HUDEP-2 (cell line): ENCODE data around the gene RHOT1.
"Not testable (repeated sequence)": the region's sequence is repeated elsewhere in the genome, so short reads cannot be mapped to it uniquely, and the experiment has no call there.

Experiments
- DNase-seq, 76 experiments: peaks; one replicate each; lab custom pipeline; 2025; ENCODE audit not compliant: unreplicated experiment in 76 of 76; lab: John Stamatoyannopoulos, UW

RHOT1 gene

DNA sequence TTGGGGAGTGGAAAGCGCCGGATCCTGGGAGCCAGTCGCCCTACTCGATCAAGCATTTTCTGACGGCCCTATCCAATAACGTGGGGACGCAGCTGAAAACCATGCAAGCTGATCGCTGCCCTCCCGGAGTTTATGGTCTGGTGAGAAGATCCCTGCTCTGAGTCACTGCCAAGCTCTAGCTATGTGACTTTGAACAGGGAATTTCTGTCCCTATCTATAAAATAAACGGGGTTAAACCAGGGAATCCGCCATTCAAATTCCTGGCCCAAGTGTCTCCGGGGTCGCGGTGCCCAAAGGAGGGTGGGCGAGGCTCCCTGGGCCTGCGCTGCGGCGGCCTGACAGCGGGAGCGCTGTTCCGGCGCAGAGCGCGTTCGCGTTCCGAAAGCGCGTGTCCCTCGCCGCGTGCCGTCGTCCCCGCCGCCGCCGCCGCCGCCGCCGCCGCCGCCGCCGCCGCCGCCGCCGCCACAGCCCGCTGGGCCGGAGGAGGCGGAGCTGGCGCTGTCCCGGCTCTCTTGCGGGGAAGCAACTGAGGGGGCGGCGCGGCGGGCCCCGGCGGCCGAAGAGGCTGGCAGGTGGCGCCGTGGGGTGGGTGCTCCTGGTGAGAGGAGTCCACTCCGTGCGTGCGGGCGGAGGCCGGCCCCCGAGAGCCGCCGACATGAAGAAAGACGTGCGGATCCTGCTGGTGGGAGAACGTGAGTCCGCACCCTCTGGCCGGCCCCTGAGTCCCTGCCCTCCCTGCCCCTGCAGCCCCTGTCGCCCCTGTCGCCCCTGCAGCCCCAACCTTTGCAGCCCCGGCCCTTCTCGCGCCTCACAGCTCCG lies at the start of gene RHOT1:
Gene RHOT1, plus strand, starts transcription at position 465 of the 819 bp plus-strand sequence. Its CDS starts 191 bp downstream, at position 656.
- DNase-seq: peak in 70 of 76 experiments; percentile 24 to 87 (median 69)

DNA sequence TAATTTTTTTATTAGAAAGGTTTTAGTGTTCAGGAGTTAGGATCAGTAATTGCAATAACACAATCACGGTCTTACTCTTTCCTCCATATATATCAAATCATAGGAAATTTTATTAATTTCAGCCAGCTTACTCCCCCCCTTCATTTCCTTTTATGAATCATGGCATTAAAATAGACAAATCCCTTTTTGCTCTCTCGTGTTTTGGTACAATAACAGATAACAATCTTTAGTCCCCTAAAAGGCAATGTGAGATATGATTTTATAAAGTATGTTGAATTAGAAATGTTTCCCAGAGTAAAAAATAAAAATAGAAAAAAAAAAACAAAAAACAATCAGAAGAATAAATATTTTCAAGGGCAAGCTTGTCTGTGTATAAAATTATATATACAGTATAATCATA lies 42.6 kb upstream of the RHOT1 start:
- DNase-seq: no peak

DNA sequence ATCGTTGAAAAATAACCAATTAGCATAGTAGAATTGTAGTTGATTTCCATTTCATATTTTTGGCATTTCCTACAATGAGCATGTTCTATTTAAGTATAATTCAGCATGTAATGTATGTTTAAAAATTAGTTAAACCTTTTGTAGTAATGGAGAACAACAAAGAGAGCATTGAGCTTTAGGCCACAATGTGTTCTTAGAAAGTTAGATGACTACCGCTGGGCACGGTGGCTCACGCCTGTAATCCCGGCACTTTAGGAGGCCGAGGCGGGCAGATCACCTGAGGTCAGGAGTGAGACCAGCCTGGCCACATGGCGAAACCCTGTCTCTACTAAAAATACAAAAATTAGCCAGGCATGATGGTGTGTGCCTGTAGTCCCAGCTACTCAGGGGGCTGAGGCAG lies 42.0 kb upstream of the RHOT1 start:
- DNase-seq: not testable (repeated sequence)

GRCh38 chr17:32100971-32101631 lies 41.2 kb upstream of the RHOT1 start:
- DNase-seq: no peak

GRCh38 chr17:32102172-32102571 lies 40.1 kb upstream of the RHOT1 start:
- DNase-seq: no peak

DNA sequence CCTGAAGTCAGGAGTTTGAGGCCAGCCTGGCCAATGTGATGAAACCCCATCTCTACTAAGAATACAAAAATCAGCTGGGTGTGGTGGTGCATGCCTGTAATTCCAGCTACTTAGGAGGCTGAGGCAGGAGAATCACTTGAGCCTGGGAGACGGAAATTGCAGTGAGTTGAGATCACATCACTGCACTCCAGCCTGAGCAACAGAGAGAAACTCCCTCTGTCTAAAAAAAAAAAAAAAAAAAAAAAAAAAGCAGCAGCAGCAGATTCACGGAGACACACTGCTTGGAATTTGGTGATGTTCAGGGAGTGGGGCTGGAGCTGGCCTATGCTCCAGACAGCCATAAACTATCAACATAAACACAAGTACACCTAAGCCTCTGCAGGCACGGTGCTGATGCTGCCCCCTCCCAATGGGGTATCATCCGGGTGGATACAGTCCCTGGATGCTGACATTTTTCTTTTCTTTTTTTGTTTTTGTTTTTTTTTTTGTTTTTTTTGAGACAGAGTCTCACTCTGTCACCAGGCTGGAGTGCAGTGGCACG lies 39.6 kb upstream of the RHOT1 start:
- no peak for DNase-seq

DNA sequence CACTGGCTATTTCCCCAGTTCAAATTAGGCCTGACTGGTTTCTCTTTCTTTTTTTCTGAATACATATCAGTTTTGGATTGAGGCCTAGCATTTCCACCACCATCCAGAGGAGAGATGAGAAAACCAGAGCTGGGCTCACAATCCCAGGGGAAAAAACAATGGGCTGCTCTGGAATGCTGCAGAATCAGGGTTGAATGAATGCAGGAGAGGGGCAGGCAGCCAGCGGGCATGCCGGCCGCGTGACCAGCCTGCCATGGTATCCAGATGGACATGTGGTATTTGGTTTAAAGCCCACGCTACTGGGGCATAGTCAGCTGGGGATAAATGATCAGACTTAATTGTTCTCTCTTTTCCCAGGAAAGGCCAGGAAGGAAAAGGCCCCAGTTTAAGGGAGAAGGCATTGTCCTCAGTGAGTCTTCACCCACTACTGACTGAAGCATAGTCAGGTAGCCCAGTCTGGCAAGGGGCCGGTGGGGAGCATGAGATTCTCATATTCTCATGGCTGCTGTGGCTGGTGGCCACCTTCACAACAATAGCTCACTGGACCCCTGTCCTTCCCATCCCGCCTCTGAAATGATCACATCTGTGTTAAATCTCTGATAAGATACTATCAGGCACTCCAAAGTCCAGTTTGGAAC lies 38.7 kb upstream of the RHOT1 start:
- DNase-seq: no peak

GRCh38 chr17:32104158-32104557 lies 38.1 kb upstream of the RHOT1 start:
- no peak for DNase-seq

GRCh38 chr17:32106471-32106981 lies 35.8 kb upstream of the RHOT1 start:
- not testable (repeated sequence) for DNase-seq

DNA sequence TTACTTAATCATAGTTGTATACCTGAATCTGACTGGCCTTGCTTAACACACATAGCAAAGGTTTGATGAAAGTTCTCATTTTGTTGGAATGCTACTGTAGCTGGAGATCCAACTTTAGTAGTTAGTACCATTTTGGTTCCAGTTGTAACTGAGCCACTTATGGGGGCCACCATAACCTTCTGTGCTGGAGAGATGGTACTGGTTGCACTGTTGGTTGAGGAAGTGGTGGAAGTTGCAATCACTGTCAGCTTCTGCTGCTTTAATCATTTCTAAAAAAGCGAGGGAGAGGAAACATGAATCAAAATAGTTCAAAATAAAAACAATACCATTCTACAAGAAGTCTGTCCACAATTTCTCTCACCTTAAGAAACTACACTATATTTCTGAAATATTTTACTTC lies 35.1 kb upstream of the RHOT1 start:
- DNase-seq: not testable (repeated sequence)

DNA sequence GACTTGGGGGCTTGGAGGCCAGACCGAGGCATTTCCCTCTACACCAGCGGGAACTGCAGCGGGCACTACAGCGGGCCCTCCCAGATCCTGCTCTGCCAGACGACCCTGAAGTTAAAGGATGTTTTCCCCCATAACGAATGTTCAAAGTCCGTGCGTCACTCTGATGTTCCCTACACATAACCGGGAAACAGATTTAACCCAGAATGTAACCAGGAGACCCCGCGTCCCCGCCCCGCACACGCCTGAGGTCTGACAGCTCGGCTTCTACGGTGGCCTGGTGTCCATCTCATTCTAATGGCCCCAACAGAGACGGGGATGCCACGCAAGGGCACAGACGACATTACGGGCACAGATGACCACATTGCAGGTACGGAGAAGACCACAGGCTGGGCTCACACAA lies 31.7 kb upstream of the RHOT1 start:
- no peak for DNase-seq

DNA sequence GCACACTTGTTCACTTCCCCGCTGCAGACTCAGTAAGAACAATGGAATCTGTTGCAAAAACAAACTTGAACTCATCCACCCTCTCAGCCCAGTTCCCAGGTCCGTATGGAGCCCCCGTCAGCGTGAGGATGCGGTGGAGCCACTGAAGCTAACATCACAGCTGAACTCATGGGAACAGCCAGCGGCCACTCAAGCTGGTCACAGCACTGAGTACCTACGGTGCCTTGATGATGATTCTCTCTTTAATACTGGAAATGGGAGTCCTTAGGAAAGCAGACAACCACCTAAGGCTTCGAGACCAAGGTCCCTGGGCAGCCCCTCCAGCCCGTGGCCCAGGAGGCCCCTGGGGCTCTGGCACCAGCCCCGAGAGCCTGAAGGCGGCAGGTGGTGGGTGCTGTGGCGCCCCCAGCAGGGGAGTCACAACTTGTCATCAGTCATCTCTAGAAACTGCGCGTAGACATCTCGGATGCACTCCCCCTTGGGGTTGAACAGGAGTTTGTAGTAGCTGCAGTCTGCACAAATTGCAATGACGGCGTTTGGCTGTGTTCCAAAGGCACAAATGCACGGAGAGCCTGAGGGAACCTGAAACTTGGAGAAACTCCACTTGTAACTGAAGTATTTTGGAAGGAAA lies 31.0 kb upstream of the RHOT1 start:
- peak in 33 of 76 experiments; percentile 4 to 46 (median 20) for DNase-seq

DNA sequence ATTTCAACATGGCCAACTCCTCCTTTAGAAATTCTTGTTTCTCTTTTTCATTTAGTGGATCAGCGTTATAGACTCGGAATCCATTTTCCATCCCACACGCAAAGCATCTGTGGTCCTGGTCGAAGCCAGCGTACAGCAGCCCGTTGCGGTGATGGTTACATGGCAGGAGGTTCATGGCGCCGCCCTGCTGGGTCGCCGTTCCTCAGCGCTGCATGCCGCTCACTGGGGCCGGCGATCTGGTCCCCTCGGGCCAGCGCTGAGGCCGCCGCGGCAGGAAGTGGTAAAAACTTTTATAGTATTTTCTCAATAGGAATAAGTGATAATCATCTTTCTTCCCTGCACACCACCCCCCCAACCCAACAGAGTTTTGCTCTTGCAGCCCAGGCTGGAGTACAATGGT lies 29.9 kb upstream of the RHOT1 start:
- no peak for DNase-seq

DNA sequence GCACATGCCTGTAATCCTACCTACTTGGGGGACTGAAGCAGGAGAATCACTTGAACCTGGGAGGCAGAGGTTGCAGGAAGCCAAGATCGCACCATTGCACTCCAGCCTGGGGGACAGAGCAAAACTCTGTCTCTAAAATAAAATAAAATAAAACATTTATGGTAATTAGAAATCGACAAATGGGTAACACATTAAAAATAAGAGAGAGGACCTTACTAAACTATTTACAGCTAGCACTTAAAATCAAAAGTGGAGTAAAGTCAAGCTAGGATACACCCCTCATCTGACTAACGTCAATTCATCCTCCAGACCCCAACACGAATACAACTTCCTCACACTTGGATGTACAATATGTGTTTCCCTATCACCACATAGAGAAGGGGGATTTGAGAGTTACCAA lies 27.8 kb upstream of the RHOT1 start:
- no peak for DNase-seq

DNA sequence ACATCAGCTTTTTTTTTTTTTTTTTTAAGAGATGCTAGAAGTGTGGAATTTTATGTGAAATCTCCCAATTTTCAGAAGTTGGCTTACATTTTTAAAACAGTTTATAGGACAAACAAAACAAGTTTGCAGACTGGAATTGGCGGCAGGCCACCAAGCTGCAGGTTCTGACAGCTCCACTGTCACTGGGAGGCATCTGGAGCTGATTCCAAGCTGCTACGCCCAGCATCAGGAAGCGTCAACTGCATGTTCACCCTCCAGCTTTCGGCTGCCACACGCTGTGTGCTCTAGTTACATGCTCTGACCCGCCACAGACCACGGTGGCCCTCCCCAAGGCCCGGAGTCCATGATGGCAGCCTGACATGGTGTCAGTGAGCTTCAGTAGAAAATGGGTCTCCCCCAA lies 26.8 kb upstream of the RHOT1 start:
- DNase-seq: not testable (repeated sequence)

DNA sequence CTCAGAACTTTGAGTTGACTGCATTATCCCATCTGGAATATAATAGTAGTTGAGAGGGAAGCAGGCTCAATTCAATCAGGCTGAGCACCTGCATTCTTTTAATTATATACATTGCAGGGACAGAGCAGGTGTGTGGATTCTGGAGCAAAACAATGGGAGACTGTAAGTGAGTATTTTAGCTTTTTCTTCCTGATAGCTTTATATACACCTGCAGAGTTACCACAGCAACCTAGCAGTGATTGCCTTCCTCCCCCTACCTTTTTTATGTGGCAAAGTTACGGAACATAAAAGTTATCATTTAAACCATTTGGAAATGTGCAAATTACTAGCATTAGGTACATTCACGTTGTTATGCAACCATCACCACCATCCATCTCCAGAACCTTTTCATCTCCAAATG lies 25.4 kb upstream of the RHOT1 start:
- no peak for DNase-seq

DNA sequence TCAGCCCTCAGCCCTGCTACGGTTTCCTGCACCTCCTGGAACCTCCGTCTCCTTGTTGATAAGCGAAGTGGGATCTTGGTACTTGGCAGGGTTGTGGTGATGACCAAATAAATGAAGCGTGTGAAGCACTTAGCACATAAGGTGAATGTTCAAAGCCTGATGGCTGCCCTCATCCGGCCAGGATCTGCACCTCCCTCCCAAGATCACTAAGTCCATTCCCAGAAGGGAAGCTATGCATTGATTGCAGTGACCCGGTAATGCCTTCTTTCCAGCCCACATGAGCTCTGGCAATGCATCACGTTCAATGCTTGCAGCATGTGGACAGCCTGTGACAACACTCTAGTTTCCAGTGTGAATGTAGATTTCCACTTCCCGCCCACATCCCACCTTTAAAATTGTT lies 24.9 kb upstream of the RHOT1 start:
- DNase-seq: no peak

DNA sequence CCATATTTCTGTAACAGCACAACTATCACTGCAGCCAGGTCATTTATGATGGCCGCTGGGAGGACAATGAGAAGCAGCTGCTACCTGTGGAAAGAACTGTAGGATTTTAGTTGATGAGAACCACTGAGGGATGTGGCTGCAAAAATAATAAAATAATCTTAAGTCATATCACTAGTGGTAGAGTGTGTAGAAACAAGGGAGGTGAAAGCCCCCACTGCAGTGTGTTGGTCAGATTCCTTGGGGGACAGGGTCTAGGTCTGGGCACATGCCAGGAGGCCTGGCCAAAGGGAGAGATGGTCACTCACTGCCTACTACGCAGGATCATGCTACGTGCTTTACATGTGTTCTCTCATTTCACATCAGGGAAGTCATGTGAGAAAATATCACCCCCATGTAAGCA lies 24.2 kb upstream of the RHOT1 start:
- DNase-seq: not testable (repeated sequence)

- DNase-seq: no peak
Measured at GRCh38 chr17:32118835-32119234, 23.5 kb upstream of the RHOT1 start.

GRCh38 chr17:32120141-32120540 lies 22.2 kb upstream of the RHOT1 start:
- DNase-seq: no peak

DNA sequence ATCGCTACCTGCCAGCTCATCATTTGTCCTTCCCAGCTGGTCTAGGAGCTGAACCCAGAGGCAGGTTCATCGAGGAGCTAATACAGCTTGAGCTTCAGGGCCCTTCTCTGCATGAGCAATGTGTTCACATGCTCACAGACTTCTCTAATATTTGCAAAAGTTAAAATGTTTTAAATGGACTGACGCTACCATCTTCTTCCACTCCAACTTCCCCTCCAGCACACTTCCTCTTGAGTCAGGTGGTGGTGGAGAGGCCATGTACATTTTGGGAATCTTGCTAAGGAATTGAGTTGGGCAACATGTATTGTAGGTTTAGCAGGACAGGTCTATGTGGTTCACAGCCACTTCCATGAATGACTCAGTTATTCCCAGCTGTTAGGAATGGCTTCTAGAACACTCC lies 21.6 kb upstream of the RHOT1 start:
- DNase-seq: no peak
